ENCODE data around the gene TMEM131.

DNA sequence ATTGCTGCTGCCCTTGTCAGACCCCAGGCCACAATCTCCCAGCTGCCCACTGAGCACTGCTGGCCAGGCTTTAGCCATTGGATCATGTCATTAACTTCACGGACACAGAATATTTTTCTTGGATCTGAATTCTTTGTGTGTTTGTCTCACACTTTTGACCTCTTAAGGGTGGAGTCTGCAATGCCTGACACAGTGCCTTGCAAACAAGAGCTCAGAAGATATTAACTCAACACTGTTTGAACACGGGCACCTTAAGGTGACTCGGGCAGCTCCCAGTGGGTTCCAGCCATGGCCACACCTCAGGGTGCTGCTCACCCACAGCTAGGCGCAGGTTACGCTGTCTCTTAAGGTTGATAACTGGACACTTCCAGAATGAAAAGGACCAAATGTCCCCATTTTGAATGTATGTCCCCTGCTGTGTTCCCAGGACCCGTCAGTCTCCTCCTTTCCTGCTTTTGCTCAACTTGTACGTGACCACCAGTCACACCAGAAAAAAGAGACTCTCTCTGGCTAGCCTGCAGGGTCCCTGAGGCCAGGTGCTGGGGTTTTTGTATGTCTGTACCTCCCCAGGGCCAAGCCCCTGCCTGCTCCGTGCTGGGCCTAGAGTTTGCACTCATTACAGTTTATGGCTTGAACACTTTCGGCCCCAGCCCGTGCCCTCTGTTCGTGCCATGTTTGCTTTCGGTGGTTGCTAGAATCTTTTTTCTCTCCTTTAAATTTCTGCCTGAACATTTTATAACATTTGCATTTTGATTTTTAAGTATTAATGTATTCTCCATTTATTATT, 33.4 kb upstream of the TMEM131 start:
- TF ChIP-seq CTCF (IDR thresholded peaks at IDR 0.05) (no peak), POLR2A (IDR thresholded peaks at IDR 0.05) (no peak)

Measured in lower leg skin (tissue), 3 donors.